T-cell (primary cell): ENCODE results near the gene PTPN13. TPM values are rescaled to one million over a fixed set of nuclear protein-coding genes. Genes with fewer than 3 reads are reported as not detected.
"Not testable (repeated sequence)": the region's sequence is repeated elsewhere in the genome, so short reads cannot be mapped to it uniquely, and the experiment has no call there.

Experiments used
- ATAC-seq, 4 experiments: fragments of 200-7000 bp in 3 of 4; fragments of 150-1000 bp in 1 of 4; cut with Tn5 transposase; replicated peaks in 1 of 4; 1 replicate in 3 of 4; 2 replicates in 1 of 4; pipeline ENCODE4 v1.10.0; 2021; ENCODE audit warnings: moderate library complexity in 3 of 4, mild to moderate bottlenecking in 2 of 4, moderate number of reproducible peaks in 1 of 4
- CTCF ChIA-PET, 2 donors: fragments of 300-600 bp; sonication (Branson Sonifier 250); formaldehyde crosslinking; loops; one replicate each; lab custom pipeline; 2022; ENCODE audit warnings: antibody characterized with exemption in 2 of 2; lab: Charles Lee
- POLR2A ChIA-PET, 2 donors: fragments of 300-600 bp; sonication (Branson Sonifier 250); formaldehyde crosslinking; loops; one replicate each; lab custom pipeline; 2022; ENCODE audit warnings: antibody characterized with exemption in 2 of 2; lab: Charles Lee
- DNase-seq, 35 experiments: peaks; one replicate each; pipeline versions ENCODE4 v3.0.0 to v3.0.0-alpha.2; 2013 to 2023
- H3K27ac ChIP-seq: one replicate; pipeline ENCODE4 v1.5.1; 2013; ENCODE audit warnings: low read length
- H3K27me3 ChIP-seq, 2 experiments: replicated peaks in 1 of 2; 1 replicate in 1 of 2; 2 replicates in 1 of 2; pipeline versions ENCODE4 v1.6.1 to v1.7.0; 2013; ENCODE audit warnings: low read length in 1 of 2, mixed read lengths in 1 of 2; ENCODE audit not compliant: control insufficient read depth in 2 of 2, insufficient read depth in 2 of 2; ENCODE audit errors: extremely low read depth in 1 of 2
- H3K36me3 ChIP-seq, 2 donors: 1 replicate in 1 of 2; 2 replicates in 1 of 2; pipeline versions ENCODE4 v1.6.1 to v1.7.0; 2013; ENCODE audit warnings: low read length in 1 of 2; ENCODE audit not compliant: control insufficient read depth in 2 of 2, insufficient read depth in 1 of 2; ENCODE audit errors: extremely low read depth in 1 of 2
- H3K4me1 ChIP-seq, 2 experiments: 1 replicate in 1 of 2; 2 replicates in 1 of 2; pipeline versions ENCODE4 v1.6.1 to v1.7.0; 2013; ENCODE audit warnings: low read length in 2 of 2, mixed read lengths in 1 of 2; ENCODE audit not compliant: insufficient read depth in 2 of 2, control insufficient read depth in 1 of 2; ENCODE audit errors: extremely low read depth in 1 of 2
- H3K4me3 ChIP-seq, 2 donors: 1 replicate in 1 of 2; 2 replicates in 1 of 2; pipeline versions ENCODE4 v1.5.1 to v1.7.0; 2013; ENCODE audit warnings: mild to moderate bottlenecking in 2 of 2, low read length in 1 of 2, moderate library complexity in 1 of 2; ENCODE audit not compliant: control insufficient read depth in 1 of 2; ENCODE audit errors: extremely low read depth in 1 of 2
- H3K9me3 ChIP-seq: 2 replicates; pipeline ENCODE4 v1.7.0; 2013
- H3K27ac Mint-ChIP-seq, 2 donors: one replicate each; pipeline ENCODE4 v1.8.0; 2020 to 2021; ENCODE audit warnings: mild to moderate bottlenecking in 2 of 2, mixed read lengths in 2 of 2
- H3K27me3 Mint-ChIP-seq, 2 donors: one replicate each; pipeline ENCODE4 v1.8.0; 2021 to 2022; ENCODE audit warnings: mixed read lengths in 2 of 2
- H3K36me3 Mint-ChIP-seq: one replicate; pipeline ENCODE4 v1.8.0; 2021; ENCODE audit warnings: mixed read lengths
- H3K4me1 Mint-ChIP-seq, 3 donors: one replicate each; pipeline ENCODE4 v1.8.0; 2020 to 2022; ENCODE audit warnings: mixed read lengths in 3 of 3, mild to moderate bottlenecking in 1 of 3
- H3K4me3 Mint-ChIP-seq, 3 donors: one replicate each; pipeline ENCODE4 v1.8.0; 2020 to 2022; ENCODE audit warnings: mild to moderate bottlenecking in 3 of 3, mixed read lengths in 3 of 3, moderate library complexity in 3 of 3
- H3K9me3 Mint-ChIP-seq, 3 donors: one replicate each; pipeline ENCODE4 v1.8.0; 2020 to 2022; ENCODE audit warnings: mixed read lengths in 3 of 3
- WGBS: methylation state at CpG from one replicate; pipeline ENCODE4 v1.1.5; 2013; ENCODE audit warnings: missing lambda C conversion rate; ENCODE audit not compliant: insufficient coverage; 5-methylcytosine and 5-hydroxymethylcytosine counted together
- total RNA-seq, 35 experiments: library from RNA in 6 of 35; stranded (reverse) in 6 of 35; fragments of 120-200 nt in 1 of 35; gene quantifications; one replicate each; pipeline versions ENCODE4 v1.2.1 to v1.2.4 and lab custom pipeline; 2013 to 2026

The PTPN13 gene
- total RNA-seq, 5 donors from 2014 or later (not counting 1 experiment from before 2014, with no cell fraction given), result 0.90 to 8.1 (median 5.2) TPM

- Mint-ChIP-seq H3K36me3 (no peaks in the 10 kb centered on the region), H3K27ac (no peak overlapping the region), H3K27me3 (no peaks in the 10 kb centered on the region), H3K4me1 (no peaks in the 10 kb centered on the region), H3K4me3 (no peak overlapping the region), H3K9me3 (no peaks in the 10 kb centered on the region)
- ATAC-seq, result no peak
- Histone ChIP-seq H3K27ac (no peak overlapping the region), H3K4me3 (no peak overlapping the region), H3K9me3 (no peaks in the 10 kb centered on the region), H3K27me3 (no peaks in the 10 kb centered on the region), H3K36me3 (no peaks in the 10 kb centered on the region), H3K4me1 (no peaks in the 10 kb centered on the region)
- CTCF ChIA-PET, result no interaction called here
- no CpG with 5 or more reads among the region's 3 CpGs for WGBS
- POLR2A ChIA-PET, result no interaction called here
- DNase-seq, result no peak
Observed at GRCh38 chr4:86704601-86705000, 110.5 kb downstream of the PTPN13 start.

- Mint-ChIP-seq H3K36me3 (no peaks in the 10 kb centered on the region), H3K4me3 (no peak overlapping the region), H3K9me3 (no peaks in the 10 kb centered on the region), H3K4me1 (no peaks in the 10 kb centered on the region), H3K27ac (no peak overlapping the region), H3K27me3 (no peaks in the 10 kb centered on the region)
- H3K9me3 ChIP-seq, result no peaks in the 10 kb centered on the region
- POLR2A ChIA-PET, result no interaction called here
- no peaks in the 10 kb centered on the region for H3K36me3 ChIP-seq
- WGBS, result no CpG with 5 or more reads among the region's 2 CpGs
- no peak for DNase-seq
- ATAC-seq, result no peak
- no peaks in the 10 kb centered on the region for H3K4me1 ChIP-seq
- CTCF ChIA-PET, result no interaction called here
- H3K27me3 ChIP-seq, result no peaks in the 10 kb centered on the region
- no peak overlapping the region for H3K27ac ChIP-seq
- no peak overlapping the region for H3K4me3 ChIP-seq
Observed at GRCh38 chr4:86706923-86707597, 112.9 kb downstream of the PTPN13 start.

GRCh38 chr4:86717651-86718050, 123.5 kb downstream of the PTPN13 start:
- peaks cover 0 to 5% of the 10 kb centered on the region in 2 donors for H3K27me3 Mint-ChIP-seq
- ChIA-PET POLR2A (interaction anchor here in 1 of 2 donors (0.6 kb wide), 1 partner anchor 18 kb away, joined by 6 read pairs; no protein-coding TSS in a partner anchor), CTCF (interaction anchor here in 1 of 2 donors (0.6 kb wide), 1 partner anchor 26 kb away, joined by 3 read pairs; no protein-coding TSS in a partner anchor)
- H3K4me1 Mint-ChIP-seq, result peaks cover 0 to 3% (median 0%) of the 10 kb centered on the region in 3 donors
- no peak for ATAC-seq
- H3K27me3 ChIP-seq, result no peaks in the 10 kb centered on the region
- H3K4me1 ChIP-seq, result no peaks in the 10 kb centered on the region
- H3K4me3 Mint-ChIP-seq, result no peak overlapping the region
- no peaks in the 10 kb centered on the region for H3K36me3 ChIP-seq
- H3K27ac ChIP-seq, result no peak overlapping the region
- H3K9me3 ChIP-seq, result no peaks in the 10 kb centered on the region
- no peak for DNase-seq
- H3K4me3 ChIP-seq, result no peak overlapping the region
- H3K36me3 Mint-ChIP-seq, result no peaks in the 10 kb centered on the region
- peaks cover 5 to 6% (median 6%) of the 10 kb centered on the region in 3 donors for H3K9me3 Mint-ChIP-seq
- H3K27ac Mint-ChIP-seq, result no peak overlapping the region

- Mint-ChIP-seq H3K4me3 (no peak overlapping the region), H3K9me3 (peaks cover 5 to 6% (median 6%) of the 10 kb centered on the region in 3 donors), H3K27me3 (peaks cover 0 to 4% of the 10 kb centered on the region in 2 donors), H3K27ac (no peak overlapping the region), H3K36me3 (no peaks in the 10 kb centered on the region), H3K4me1 (peaks cover 0 to 3% (median 0%) of the 10 kb centered on the region in 3 donors)
- no peak overlapping the region for H3K4me3 ChIP-seq
- ATAC-seq (no peak), DNase-seq (no peak)
- no peaks in the 10 kb centered on the region for H3K9me3 ChIP-seq
- ChIA-PET POLR2A (no interaction called here), CTCF (no interaction called here)
- WGBS, result 80% methylated on average over 1 of the region's 3 CpGs
- H3K27me3 ChIP-seq, result no peaks in the 10 kb centered on the region
- H3K27ac ChIP-seq, result no peak overlapping the region
- no peaks in the 10 kb centered on the region for H3K36me3 ChIP-seq
- H3K4me1 ChIP-seq, result no peaks in the 10 kb centered on the region
Observed at GRCh38 chr4:86718152-86718551, 124.0 kb downstream of the PTPN13 start.

GRCh38 chr4:86719149-86719548, 125.0 kb downstream of the PTPN13 start:
- H3K27me3 Mint-ChIP-seq, H3K4me1 Mint-ChIP-seq, H3K9me3 ChIP-seq, H3K27ac Mint-ChIP-seq, H3K4me3 Mint-ChIP-seq, H3K9me3 Mint-ChIP-seq, ATAC-seq, H3K27me3 ChIP-seq, H3K27ac ChIP-seq, H3K36me3 Mint-ChIP-seq, H3K36me3 ChIP-seq, CTCF ChIA-PET, POLR2A ChIA-PET, DNase-seq, H3K4me1 ChIP-seq, H3K4me3 ChIP-seq: not testable (repeated sequence)
- WGBS, result 100% methylated on average over 2 of the region's 3 CpGs

GRCh38 chr4:86720508-86721068, 126.5 kb downstream of the PTPN13 start:
- Mint-ChIP-seq H3K4me1 (peaks cover 0 to 3% (median 0%) of the 10 kb centered on the region in 3 donors), H3K4me3 (no peak overlapping the region), H3K9me3 (peaks cover 6 to 8% (median 6%) of the 10 kb centered on the region in 3 donors), H3K27me3 (peaks cover 0 to 4% of the 10 kb centered on the region in 2 donors), H3K27ac (no peak overlapping the region), H3K36me3 (no peaks in the 10 kb centered on the region)
- no peak overlapping the region for H3K4me3 ChIP-seq
- H3K4me1 ChIP-seq, result no peaks in the 10 kb centered on the region
- CTCF ChIA-PET, result no interaction called here
- no peaks in the 10 kb centered on the region for H3K36me3 ChIP-seq
- no peaks in the 10 kb centered on the region for H3K27me3 ChIP-seq
- no peaks in the 10 kb centered on the region for H3K9me3 ChIP-seq
- H3K27ac ChIP-seq, result no peak overlapping the region
- WGBS, result no CpG with 5 or more reads among the region's 3 CpGs
- ATAC-seq, result no peak
- no peak for DNase-seq
- POLR2A ChIA-PET, result no interaction called here
